HG03565 (cell line): ENCODE results near the gene AASS.

Experiments used
- ATAC-seq: cut with Tn5 transposase; IDR thresholded peaks from one replicate; pipeline ENCODE4 v1.9.1; 2021; ENCODE audit warnings: mild to moderate bottlenecking, moderate library complexity; ENCODE audit not compliant: unreplicated experiment

The AASS gene

GRCh38 chr7:122054393-122054792 lies 89.7 kb downstream of the AASS start:
- ATAC-seq, result no peak

DNA sequence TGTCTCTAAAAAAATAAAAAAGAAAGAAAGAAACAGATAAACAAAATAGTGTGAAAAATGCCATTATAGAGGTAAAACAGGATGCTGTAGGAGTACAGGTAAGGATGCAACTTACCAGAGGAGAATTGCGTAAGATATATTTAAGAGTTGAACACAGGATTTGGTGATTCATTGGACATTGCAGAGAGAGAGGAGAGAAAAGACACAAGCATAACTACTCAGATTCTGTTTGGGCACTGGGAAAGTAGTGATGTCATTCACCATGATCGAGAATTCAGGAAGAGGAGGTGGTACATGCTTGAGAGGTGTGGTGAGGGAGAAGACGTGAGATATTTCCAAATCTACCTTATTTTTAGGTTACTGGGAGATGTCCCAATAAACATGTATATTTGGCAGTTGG lies 97.6 kb downstream of the AASS start:
- no peak for ATAC-seq

DNA sequence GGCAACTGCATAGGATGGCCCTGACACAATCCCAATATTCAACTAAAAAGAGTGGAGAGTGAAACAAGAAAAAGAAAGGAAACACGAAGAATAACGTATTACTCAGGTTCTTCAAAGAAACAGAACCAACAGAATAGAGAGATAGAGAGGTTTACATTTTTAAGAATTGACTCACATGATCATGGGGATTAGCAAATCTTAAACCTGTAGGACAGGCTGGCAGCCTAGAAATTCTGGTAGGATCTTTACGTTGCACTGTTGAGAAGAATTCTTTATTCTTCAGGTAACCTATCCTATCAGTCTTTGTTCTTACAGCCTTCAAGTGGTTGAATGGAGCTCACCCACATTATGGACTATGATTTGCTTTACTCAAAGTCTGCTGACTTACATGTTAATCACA lies 103.9 kb downstream of the AASS start:
- ATAC-seq, result no peak

- no peak for ATAC-seq
Observed at GRCh38 chr7:122038904-122039303, 105.1 kb downstream of the AASS start.

GRCh38 chr7:122038134-122038533 lies 105.9 kb downstream of the AASS start:
- no peak for ATAC-seq

- no peak for ATAC-seq
Observed at GRCh38 chr7:122035876-122036275, 108.2 kb downstream of the AASS start.

- ATAC-seq, result no peak
Observed at GRCh38 chr7:122033641-122034040, 110.4 kb downstream of the AASS start.

DNA sequence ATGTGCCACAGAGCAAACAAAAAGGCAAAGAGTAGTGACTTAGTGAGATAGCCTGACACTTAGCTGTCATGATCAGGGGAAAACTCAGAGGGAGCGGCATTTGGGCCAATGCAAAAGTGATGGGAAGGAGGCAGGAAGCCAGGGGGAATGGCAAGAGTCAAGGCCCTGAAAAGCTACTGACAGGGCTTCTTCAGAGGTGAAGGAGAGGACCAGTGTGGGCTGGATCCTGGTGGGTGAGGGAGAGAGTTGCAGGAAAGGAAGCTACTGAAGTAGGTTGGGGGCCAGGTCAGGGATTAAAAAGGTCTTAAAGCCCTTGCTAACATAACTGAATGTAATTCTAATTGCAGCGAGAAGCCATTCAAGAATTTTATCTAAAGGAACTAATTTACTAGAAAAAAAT lies 117.0 kb downstream of the AASS start:
- no peak for ATAC-seq
